ENCODE results near the gene NAA40. TPM values are rescaled to one million over a fixed set of nuclear protein-coding genes. Genes with fewer than 3 reads are reported as not detected.
A peak's percentile ranks its signal among the peaks of the same experiment; 100 is the strongest.

The NAA40 gene
- total RNA-seq, 1 experiment from 2014 or later: 28.6 TPM

GRCh38 chr11:63974259-63975143 lies 35.7 kb downstream of the NAA40 start, which contains the start of gene COX8A:
TSS of gene COX8A (plus strand) at chr11:63974620. CDS start at chr11:63974681, 61 bp downstream.
- Histone ChIP-seq H3K4me3 (peak within 1 kb of the TSS; percentile 78), H3K27ac (peak within 1 kb of the TSS; percentile 87), H3K4me1 (peaks cover 4% of the 10 kb centered on the region), H3K36me3 (peaks cover 10% of the 10 kb centered on the region; the same call in 1 of the 2 replicates), H3K27me3 (no peaks in the 10 kb centered on the region), H3K9me3 (replicated peaks) (no peaks in the 10 kb centered on the region)
- peak; percentile 99 to 100 for DNase-seq

DNA sequence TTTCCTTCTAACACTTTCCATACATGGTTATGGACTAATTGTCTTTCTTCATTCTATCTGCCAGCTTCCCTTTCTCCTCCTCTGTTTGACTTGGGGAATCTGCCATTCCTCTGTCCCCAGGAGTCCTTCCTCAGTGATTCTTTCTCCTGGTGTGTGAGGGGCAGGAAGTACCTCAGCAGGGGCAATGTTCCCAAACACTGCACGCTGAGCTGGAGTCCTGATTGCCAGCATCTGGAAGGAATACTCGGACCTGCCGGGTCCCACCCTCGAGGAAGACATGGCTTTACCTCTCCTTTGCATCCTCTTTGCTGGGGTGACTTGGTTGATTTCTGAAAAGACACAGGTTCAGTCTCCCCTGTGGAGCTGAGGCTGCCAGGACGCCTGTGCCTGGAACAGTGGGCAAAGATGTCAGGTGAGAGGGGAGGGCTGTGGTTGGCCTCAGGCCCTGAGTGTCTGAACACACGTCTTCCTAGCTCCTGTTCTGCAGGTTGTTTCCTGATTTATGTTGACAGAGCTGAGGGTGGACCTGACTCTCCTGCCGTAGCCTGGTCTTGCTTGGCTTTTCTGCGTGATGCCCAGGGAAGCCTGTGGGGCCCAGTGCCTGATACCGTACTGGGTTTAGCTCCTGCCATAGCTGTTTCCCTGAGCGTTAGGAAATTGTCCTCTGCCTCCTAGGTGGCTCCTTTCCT lies 39.9 kb downstream of the NAA40 start:
- no peak for DNase-seq
- H3K27ac ChIP-seq: no peak overlapping the region

GRCh38 chr11:63979426-63979825 lies 40.6 kb downstream of the NAA40 start:
- H3K27ac ChIP-seq: no peak overlapping the region

More for the DNA sequence above, 39.9 kb downstream of the NAA40 start:
- Histone ChIP-seq H3K9me3 (replicated peaks) (no peaks in the 10 kb centered on the region), H3K4me1 (peaks cover 4% of the 10 kb centered on the region), H3K4me3 (no peak overlapping the region), H3K36me3 (peaks cover 10% of the 10 kb centered on the region; the same call in 1 of the 2 replicates), H3K27me3 (no peaks in the 10 kb centered on the region)

GRCh38 chr11:63985812-63986155 lies 47.0 kb downstream of the NAA40 start:
- no peaks in the 10 kb centered on the region for H3K27me3 ChIP-seq
- H3K4me3 ChIP-seq: peak overlapping the region; percentile 84

More at GRCh38 chr11:63979426-63979825, 40.6 kb downstream of the NAA40 start:
- Histone ChIP-seq H3K4me3 (no peak overlapping the region), H3K9me3 (replicated peaks) (no peaks in the 10 kb centered on the region), H3K27me3 (no peaks in the 10 kb centered on the region), H3K36me3 (peaks cover 10% of the 10 kb centered on the region; the same call in 1 of the 2 replicates), H3K4me1 (peaks cover 4% of the 10 kb centered on the region)
- no peak for DNase-seq

GRCh38 chr11:63986156-63986931 lies 47.5 kb downstream of the NAA40 start, which contains the start of gene OTUB1:
TSS of gene OTUB1 (plus strand) at chr11:63986438. CDS start at chr11:63986457, 19 bp downstream.
- peak; percentile 94 to 96 for DNase-seq
- H3K27ac ChIP-seq: peak within 1 kb of the TSS; percentile 76
- H3K4me3 ChIP-seq: peak within 1 kb of the TSS; percentile 84
- no peaks in the 10 kb centered on the region for H3K27me3 ChIP-seq
- H3K36me3 ChIP-seq: peaks cover 20% of the 10 kb centered on the region
- peaks cover 3% of the 10 kb centered on the region; the same call in 1 of the 2 replicates for H3K4me1 ChIP-seq
- no peaks in the 10 kb centered on the region for H3K9me3 ChIP-seq (replicated peaks)

More at GRCh38 chr11:63985812-63986155, 47.0 kb downstream of the NAA40 start:
- H3K27ac ChIP-seq: peak overlapping the region; percentile 76; the same call in 1 of the 2 replicates
- no peaks in the 10 kb centered on the region for H3K9me3 ChIP-seq (replicated peaks)
- peaks cover 3% of the 10 kb centered on the region; the same call in 1 of the 2 replicates for H3K4me1 ChIP-seq
- peaks cover 14% of the 10 kb centered on the region for H3K36me3 ChIP-seq
- DNase-seq: no peak

DNA sequence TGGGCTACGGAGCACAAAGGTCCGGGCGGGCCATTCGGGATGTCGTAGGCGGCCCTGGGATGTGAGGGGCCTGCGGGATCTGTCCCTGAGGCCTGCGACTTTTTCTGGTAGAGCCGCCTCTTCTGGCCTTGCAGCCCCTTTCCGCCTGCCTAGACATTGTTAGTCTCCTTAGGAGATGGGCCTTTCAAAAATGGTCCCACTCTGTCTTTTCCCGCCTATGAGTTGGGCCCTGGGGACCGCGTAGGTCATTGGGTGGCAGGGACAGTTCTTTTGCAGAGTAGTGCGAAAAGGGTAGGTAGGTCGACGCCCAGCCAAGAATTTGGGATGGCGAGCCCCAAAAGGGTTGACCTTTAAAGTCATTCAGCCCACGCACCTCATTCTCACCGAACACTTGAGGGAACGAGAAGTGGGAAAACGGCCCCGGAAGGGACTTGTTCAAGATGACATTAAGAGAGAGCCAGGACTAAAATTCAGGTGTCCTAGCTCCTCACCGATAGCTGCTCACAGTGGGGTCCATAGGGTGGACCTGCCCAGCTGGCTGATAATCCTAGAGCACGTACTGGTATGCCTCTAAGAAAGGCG lies 48.2 kb downstream of the NAA40 start:
- peaks cover 22% of the 10 kb centered on the region for H3K36me3 ChIP-seq
- no peak for DNase-seq
- H3K4me1 ChIP-seq: peaks cover 3% of the 10 kb centered on the region; the same call in 1 of the 2 replicates
- no peaks in the 10 kb centered on the region for H3K27me3 ChIP-seq
- H3K27ac ChIP-seq: peak overlapping the region; percentile 76
- peak overlapping the region; percentile 84 for H3K4me3 ChIP-seq
- H3K9me3 ChIP-seq (replicated peaks): no peaks in the 10 kb centered on the region

GRCh38 chr11:63991558-63991957 lies 52.8 kb downstream of the NAA40 start:
- no peak for DNase-seq
- Histone ChIP-seq H3K4me3 (no peak overlapping the region), H3K27me3 (no peaks in the 10 kb centered on the region), H3K27ac (no peak overlapping the region), H3K9me3 (replicated peaks) (no peaks in the 10 kb centered on the region), H3K4me1 (0 out of 2 replicates have a peak, but pooled peaks cover 3% of the 10 kb centered on the region), H3K36me3 (peaks cover 30% of the 10 kb centered on the region)

- H3K9me3 ChIP-seq (replicated peaks): no peaks in the 10 kb centered on the region
- no peaks in the 10 kb centered on the region for H3K4me1 ChIP-seq
- H3K36me3 ChIP-seq: peaks cover 43% of the 10 kb centered on the region
- DNase-seq: no peak
- no peak overlapping the region for H3K4me3 ChIP-seq
- no peak overlapping the region for H3K27ac ChIP-seq
- no peaks in the 10 kb centered on the region for H3K27me3 ChIP-seq
Measured at GRCh38 chr11:63993100-63993499, 54.3 kb downstream of the NAA40 start.

GRCh38 chr11:63993993-63994392 lies 55.2 kb downstream of the NAA40 start:
- Histone ChIP-seq H3K27me3 (no peaks in the 10 kb centered on the region), H3K27ac (no peak overlapping the region), H3K4me3 (no peak overlapping the region), H3K9me3 (replicated peaks) (no peaks in the 10 kb centered on the region), H3K36me3 (peaks cover 45% of the 10 kb centered on the region), H3K4me1 (no peaks in the 10 kb centered on the region)
- no peak for DNase-seq

GRCh38 chr11:63996512-63996911 lies 57.7 kb downstream of the NAA40 start:
- peaks cover 2% of the 10 kb centered on the region; the same call in 1 of the 2 replicates for H3K4me1 ChIP-seq
- no peaks in the 10 kb centered on the region for H3K27me3 ChIP-seq
- H3K36me3 ChIP-seq: peaks cover 36% of the 10 kb centered on the region
- no peak for DNase-seq
- no peak overlapping the region for H3K27ac ChIP-seq
- no peak overlapping the region for H3K4me3 ChIP-seq
- H3K9me3 ChIP-seq (replicated peaks): no peaks in the 10 kb centered on the region

DNA sequence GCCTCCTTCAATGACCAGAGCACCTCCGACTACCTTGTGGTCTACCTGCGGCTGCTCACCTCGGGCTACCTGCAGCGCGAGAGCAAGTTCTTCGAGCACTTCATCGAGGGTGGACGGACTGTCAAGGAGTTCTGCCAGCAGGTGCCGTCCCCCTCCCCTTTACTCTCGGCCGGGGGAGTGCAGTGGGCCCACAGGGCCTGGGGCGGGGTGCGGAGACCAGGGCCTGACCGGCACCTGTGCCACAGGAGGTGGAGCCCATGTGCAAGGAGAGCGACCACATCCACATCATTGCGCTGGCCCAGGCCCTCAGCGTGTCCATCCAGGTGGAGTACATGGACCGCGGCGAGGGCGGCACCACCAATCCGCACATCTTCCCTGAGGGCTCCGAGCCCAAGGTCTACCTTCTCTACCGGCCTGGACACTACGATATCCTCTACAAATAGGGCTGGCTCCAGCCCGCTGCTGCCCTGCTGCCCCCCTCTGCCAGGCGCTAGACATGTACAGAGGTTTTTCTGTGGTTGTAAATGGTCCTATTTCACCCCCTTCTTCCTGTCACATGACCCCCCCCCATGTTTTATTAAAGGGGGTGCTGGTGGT lies 58.4 kb downstream of the NAA40 start:
- DNase-seq: no peak
- Histone ChIP-seq H3K27ac (no peak overlapping the region), H3K27me3 (no peaks in the 10 kb centered on the region), H3K4me1 (peaks cover 9% of the 10 kb centered on the region), H3K36me3 (peaks cover 35% of the 10 kb centered on the region), H3K9me3 (replicated peaks) (no peaks in the 10 kb centered on the region), H3K4me3 (no peak overlapping the region)

GRCh38 chr11:63997801-63998337 lies 59.1 kb downstream of the NAA40 start:
- no peaks in the 10 kb centered on the region for H3K27me3 ChIP-seq
- DNase-seq: no peak
- no peaks in the 10 kb centered on the region for H3K9me3 ChIP-seq (replicated peaks)
- peaks cover 35% of the 10 kb centered on the region for H3K36me3 ChIP-seq
- peaks cover 16% of the 10 kb centered on the region for H3K4me1 ChIP-seq
- H3K27ac ChIP-seq: no peak overlapping the region
- no peak overlapping the region for H3K4me3 ChIP-seq

DNA sequence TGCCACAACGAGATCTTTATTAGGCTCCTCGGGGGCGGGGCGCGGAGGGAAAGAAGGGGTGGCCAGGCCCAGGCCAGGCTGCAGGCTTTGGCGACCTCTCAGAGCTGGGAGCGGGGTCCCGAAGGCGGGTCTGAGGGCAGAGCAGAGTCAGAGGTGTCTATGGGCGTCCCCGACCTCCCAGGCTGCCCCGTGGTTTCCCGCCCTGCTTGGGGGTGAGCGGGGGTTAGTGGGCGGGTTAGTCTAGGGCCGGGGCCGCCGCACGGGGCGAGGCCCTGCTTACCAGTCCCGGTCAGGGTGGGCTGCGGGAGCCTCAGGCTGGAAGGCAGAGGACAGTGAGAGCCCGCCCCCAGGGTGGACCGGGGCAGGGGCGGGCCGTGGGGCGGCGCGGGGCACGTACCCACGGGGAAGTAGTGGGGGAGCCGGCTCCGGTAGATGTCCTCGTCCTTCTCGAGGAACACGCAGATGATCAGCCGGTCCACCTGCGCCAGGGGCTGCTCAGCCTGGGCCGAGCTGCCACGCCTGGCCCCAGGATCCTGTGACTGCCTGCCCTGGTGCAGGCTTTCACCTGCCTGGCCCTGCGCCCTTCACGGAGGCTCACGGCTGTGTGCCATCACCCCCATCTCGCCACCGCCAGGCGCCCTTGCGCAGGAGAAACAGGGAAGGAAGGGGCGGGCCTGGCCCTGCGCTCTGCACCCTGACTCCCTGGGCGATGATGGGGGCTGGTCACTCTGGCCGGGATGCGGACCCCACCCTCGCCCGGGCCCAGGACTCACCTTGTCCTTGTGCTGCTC lies 60.0 kb downstream of the NAA40 start:
- no peak overlapping the region for H3K4me3 ChIP-seq
- no peaks in the 10 kb centered on the region for H3K27me3 ChIP-seq
- no peaks in the 10 kb centered on the region for H3K9me3 ChIP-seq (replicated peaks)
- peaks cover 18% of the 10 kb centered on the region for H3K4me1 ChIP-seq
- no peak overlapping the region for H3K27ac ChIP-seq
- H3K36me3 ChIP-seq: peaks cover 35% of the 10 kb centered on the region
- no peak for DNase-seq

Measured in SJCRH30 (cell line).